Measurements from ENCODE around the gene CRYGS.
A peak's percentile ranks its signal among the peaks of the same experiment; 100 is the strongest.
"Not testable (repeated sequence)": the region's sequence is repeated elsewhere in the genome, so short reads cannot be mapped to it uniquely, and the experiment has no call there.

The CRYGS gene

GRCh38 chr3:186571644-186572013 is 27.4 kb upstream of the CRYGS start:
- no peak for DNase-seq (ENCODE audit: low read depth in 2 of 2)

GRCh38 chr3:186570941-186571643 is 26.9 kb upstream of the CRYGS start:
- DNase-seq (ENCODE audit: low read depth in 2 of 2): no peak
- H3K4me3 ChIP-seq (replicated peaks in 1 of 2; ENCODE audit: low read depth in 2 of 2, low read length in 2 of 2): peak overlapping the region; percentile 73 to 88
- no peak for TF ChIP-seq CTCF (IDR thresholded peaks at IDR 0.05; ENCODE audit: low read depth, low read length)

More at GRCh38 chr3:186571644-186572013, 27.4 kb upstream of the CRYGS start:
- H3K4me3 ChIP-seq (replicated peaks in 1 of 2; ENCODE audit: low read depth in 2 of 2, low read length in 2 of 2): peak overlapping the region; percentile 73 to 88
- TF ChIP-seq CTCF (IDR thresholded peaks at IDR 0.05; ENCODE audit: low read depth, low read length): no peak

- peak within 1 kb of the TSS; percentile 73 to 88 for H3K4me3 ChIP-seq (replicated peaks in 1 of 2; ENCODE audit: low read depth in 2 of 2, low read length in 2 of 2)
- TF ChIP-seq CTCF (IDR thresholded peaks at IDR 0.05; ENCODE audit: low read depth, low read length): no peak
- peak; percentile 100 for DNase-seq (ENCODE audit: low read depth in 2 of 2)
Measured at GRCh38 chr3:186570096-186570940, 26.1 kb upstream of the CRYGS start, which contains the start of gene DNAJB11. TSS of gene DNAJB11 (plus strand) at chr3:186570720. CDS start at chr3:186570898, 178 bp downstream.

GRCh38 chr3:186569779-186570095 is 25.6 kb upstream of the CRYGS start:
- peak overlapping the region; percentile 70 to 88 for H3K4me3 ChIP-seq (replicated peaks in 1 of 2; ENCODE audit: low read depth in 2 of 2, low read length in 2 of 2)
- TF ChIP-seq CTCF (IDR thresholded peaks at IDR 0.05; ENCODE audit: low read depth, low read length): no peak
- DNase-seq (ENCODE audit: low read depth in 2 of 2): no peak

- DNase-seq (ENCODE audit: low read depth in 2 of 2): not testable (repeated sequence)
- peak overlapping the region in 1 of 2 donors; percentile 70 for H3K4me3 ChIP-seq (replicated peaks in 1 of 2; ENCODE audit: low read depth in 2 of 2, low read length in 2 of 2)
Measured at GRCh38 chr3:186569361-186569760, 25.2 kb upstream of the CRYGS start.

GRCh38 chr3:186567072-186567921 is 23.1 kb upstream of the CRYGS start, which contains the start of gene TBCCD1:
TSS of gene TBCCD1 (minus strand) at chr3:186567339. CDS start at chr3:186564329, 3,010 bp downstream.
- no peak for TF ChIP-seq CTCF (IDR thresholded peaks at IDR 0.05; ENCODE audit: low read depth, low read length)
- peak within 1 kb of the TSS; percentile 98 to 99 for H3K4me3 ChIP-seq (replicated peaks in 1 of 2; ENCODE audit: low read depth in 2 of 2, low read length in 2 of 2)

More at GRCh38 chr3:186567072-186567921, 23.1 kb upstream of the CRYGS start, which contains the start of gene TBCCD1:
- peak; percentile 90 to 92 for DNase-seq (ENCODE audit: low read depth in 2 of 2)

Measured in cardiac fibroblast (primary cell).